ENCODE data around the gene NPHS2.
"Not testable (repeated sequence)": the region's sequence is repeated elsewhere in the genome, so short reads cannot be mapped to it uniquely, and the experiment has no call there.

The NPHS2 gene

GRCh38 chr1:179547021-179547535, 28.7 kb downstream of the NPHS2 start:
- no peak for DNase-seq (ENCODE audit: low spot score)

GRCh38 chr1:179545321-179545720, 30.4 kb downstream of the NPHS2 start:
- no peak for DNase-seq (ENCODE audit: low spot score)

- no peak for DNase-seq (ENCODE audit: low spot score)
These were observed 34.0 kb downstream of the NPHS2 start for GRCh38 chr1:179541774-179542173.

- no peak for DNase-seq (ENCODE audit: low spot score)
These were observed 45.4 kb downstream of the NPHS2 start for GRCh38 chr1:179530352-179530751.

- DNase-seq (ENCODE audit: low spot score) = no peak
These were observed 46.1 kb downstream of the NPHS2 start for GRCh38 chr1:179529482-179530195.

- DNase-seq (ENCODE audit: low spot score) = not testable (repeated sequence)
These were observed 57.2 kb downstream of the NPHS2 start for GRCh38 chr1:179518544-179518943.

GRCh38 chr1:179516976-179517705, 58.6 kb downstream of the NPHS2 start:
- no peak for DNase-seq (ENCODE audit: low spot score)

- DNase-seq (ENCODE audit: low spot score) = no peak
These were observed 65.7 kb downstream of the NPHS2 start for GRCh38 chr1:179510038-179510437.

GRCh38 chr1:179509384-179509783, 66.4 kb downstream of the NPHS2 start:
- DNase-seq (ENCODE audit: low spot score) = no peak

- no peak for DNase-seq (ENCODE audit: low spot score)
These were observed 69.5 kb downstream of the NPHS2 start for GRCh38 chr1:179506199-179506598.

Data from HuH-7 (cell line).